ENCODE results near the gene PARD3B. TPM values are rescaled to one million over a fixed set of nuclear protein-coding genes. Genes with fewer than 3 reads are reported as not detected.

PARD3B gene
- total and polyA plus RNA-seq, 2 of the 8 experiments (the other 6 are each of a cell fraction or from before 2014, with no cell fraction given): 1.2 to 5.7 TPM

- TF ChIP-seq CHD7 (IDR thresholded peaks at IDR 0.05; ENCODE audit: insufficient replicate concordance, low read length) (no peak), YY1 (IDR thresholded peaks at IDR 0.05; ENCODE audit: low read depth, low read length) (no peak), POLR2A (IDR thresholded peaks at IDR 0.05; ENCODE audit: control extremely low read depth in 1 of 2, low read depth in 2 of 2, low read length in 2 of 2) (no peak)
Observed at GRCh38 chr2:205060269-205060668, 515.0 kb downstream of the PARD3B start (continued).

Data from H1 (cell line).